HG03442 (cell line): ENCODE results near the gene MANEAL.
"Not testable (repeated sequence)": the region's sequence is repeated elsewhere in the genome, so short reads cannot be mapped to it uniquely, and the experiment has no call there.

Source experiments
- ATAC-seq: cut with Tn5 transposase; IDR thresholded peaks from one replicate; pipeline ENCODE4 v1.9.1; 2021; ENCODE audit warnings: mild to moderate bottlenecking, moderate library complexity; ENCODE audit not compliant: unreplicated experiment

The MANEAL gene

GRCh38 chr1:37793773-37794371 is at the start of gene MANEAL:
Gene MANEAL (plus strand): TSS chr1:37793847. CDS start chr1:37794183, 336 bp downstream.
- no peak for ATAC-seq

GRCh38 chr1:37746806-37747205 is 46.8 kb upstream of the MANEAL start:
- no peak for ATAC-seq

- ATAC-seq = no peak
These were observed 45.1 kb upstream of the MANEAL start for GRCh38 chr1:37748565-37748964.

GRCh38 chr1:37752213-37752582 is 41.4 kb upstream of the MANEAL start:
- no peak for ATAC-seq

GRCh38 chr1:37752583-37753471 is 40.8 kb upstream of the MANEAL start:
- ATAC-seq = no peak

- no peak for ATAC-seq
These were observed 40.0 kb upstream of the MANEAL start for GRCh38 chr1:37753473-37754321.

GRCh38 chr1:37755290-37755689 is 38.4 kb upstream of the MANEAL start:
- ATAC-seq = no peak

GRCh38 chr1:37755951-37756560 is 37.6 kb upstream of the MANEAL start:
- ATAC-seq = no peak

- no peak for ATAC-seq
These were observed 34.2 kb upstream of the MANEAL start for GRCh38 chr1:37759451-37759850.

GRCh38 chr1:37761416-37762095 is 32.1 kb upstream of the MANEAL start:
- no peak for ATAC-seq

- ATAC-seq = no peak
These were observed 31.1 kb upstream of the MANEAL start for GRCh38 chr1:37762516-37762915.

- no peak for ATAC-seq
These were observed 29.7 kb upstream of the MANEAL start for GRCh38 chr1:37763791-37764413.

GRCh38 chr1:37764414-37764825 is 29.2 kb upstream of the MANEAL start:
- no peak for ATAC-seq

- no peak for ATAC-seq
These were observed 28.7 kb upstream of the MANEAL start, which contains the start of gene EPHA10 for GRCh38 chr1:37764888-37765441. Gene EPHA10 (minus strand): TSS chr1:37765120. CDS start chr1:37765066, 54 bp downstream.

GRCh38 chr1:37765916-37766664 is 27.6 kb upstream of the MANEAL start:
- no peak for ATAC-seq

GRCh38 chr1:37767488-37767887 is 26.2 kb upstream of the MANEAL start:
- no peak for ATAC-seq

- ATAC-seq = not testable (repeated sequence)
These were observed 22.2 kb upstream of the MANEAL start for GRCh38 chr1:37771440-37771839.

GRCh38 chr1:37776946-37777516 is 16.6 kb upstream of the MANEAL start:
- no peak for ATAC-seq
